Mammary epithelial cell (primary cell): ENCODE measurements around the gene FLT3.
"Not testable (repeated sequence)": the region's sequence is repeated elsewhere in the genome, so short reads cannot be mapped to it uniquely, and the experiment has no call there.

ENCODE experiments used
- EZH2 ChIP-seq: IDR thresholded peaks from 2 replicates; pipeline ENCODE4 v1.6.1; 2012; ENCODE audit warnings: low read length, inconsistent platforms, borderline replicate concordance
- TF ChIP-seq, protein P1 (sequence below), 2 donors: IDR thresholded peaks in 1 of 2; conservative IDR thresholded peaks in 1 of 2; 2 replicates each; pipeline ENCODE4 v1.5.1; 2011 to 2012; ENCODE audit warnings: inconsistent platforms in 2 of 2, low read length in 2 of 2, mild to moderate bottlenecking in 2 of 2, control low read depth in 1 of 2, low read depth in 1 of 2; ENCODE audit not compliant: insufficient read depth in 1 of 2; ENCODE audit errors: extremely low read depth in 1 of 2

DNA sequence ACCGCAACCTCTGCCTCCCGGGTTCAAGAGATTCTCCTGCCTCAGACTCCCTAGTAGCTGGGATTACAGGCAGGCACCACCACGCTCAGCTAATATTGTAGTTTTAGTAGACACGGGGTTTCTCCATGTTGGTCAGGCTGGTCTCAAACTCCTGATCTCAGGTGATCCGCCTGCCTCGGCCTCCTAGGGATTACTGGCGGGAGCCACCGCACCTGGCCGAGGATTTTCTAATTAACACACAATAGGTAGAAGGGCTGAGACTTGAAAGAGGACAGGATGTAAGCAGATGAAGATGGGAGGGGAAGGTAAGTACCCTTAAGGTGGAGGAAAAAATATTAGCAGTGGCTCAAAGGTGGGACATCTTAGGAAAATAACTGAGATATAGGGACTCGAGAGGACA lies 41.2 kb upstream of the FLT3 start:
- TF ChIP-seq, protein P1, sequence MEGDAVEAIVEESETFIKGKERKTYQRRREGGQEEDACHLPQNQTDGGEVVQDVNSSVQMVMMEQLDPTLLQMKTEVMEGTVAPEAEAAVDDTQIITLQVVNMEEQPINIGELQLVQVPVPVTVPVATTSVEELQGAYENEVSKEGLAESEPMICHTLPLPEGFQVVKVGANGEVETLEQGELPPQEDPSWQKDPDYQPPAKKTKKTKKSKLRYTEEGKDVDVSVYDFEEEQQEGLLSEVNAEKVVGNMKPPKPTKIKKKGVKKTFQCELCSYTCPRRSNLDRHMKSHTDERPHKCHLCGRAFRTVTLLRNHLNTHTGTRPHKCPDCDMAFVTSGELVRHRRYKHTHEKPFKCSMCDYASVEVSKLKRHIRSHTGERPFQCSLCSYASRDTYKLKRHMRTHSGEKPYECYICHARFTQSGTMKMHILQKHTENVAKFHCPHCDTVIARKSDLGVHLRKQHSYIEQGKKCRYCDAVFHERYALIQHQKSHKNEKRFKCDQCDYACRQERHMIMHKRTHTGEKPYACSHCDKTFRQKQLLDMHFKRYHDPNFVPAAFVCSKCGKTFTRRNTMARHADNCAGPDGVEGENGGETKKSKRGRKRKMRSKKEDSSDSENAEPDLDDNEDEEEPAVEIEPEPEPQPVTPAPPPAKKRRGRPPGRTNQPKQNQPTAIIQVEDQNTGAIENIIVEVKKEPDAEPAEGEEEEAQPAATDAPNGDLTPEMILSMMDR (conservative IDR thresholded peaks at IDR 0.05 in 1 of 2, IDR thresholded peaks at IDR 0.05 in 1 of 2; ENCODE audit: extremely low read depth in 1 of 2, insufficient read depth in 1 of 2, low read depth in 1 of 2, low read length in 2 of 2) = not testable (repeated sequence)
- TF ChIP-seq EZH2 = not testable (repeated sequence)
